GM19463 (cell line): ENCODE results near the gene RGS14.
"Not testable (repeated sequence)": the region's sequence is repeated elsewhere in the genome, so short reads cannot be mapped to it uniquely, and the experiment has no call there.

Experiments used
- ATAC-seq: cut with Tn5 transposase; IDR thresholded peaks from one replicate; pipeline ENCODE4 v1.9.1; 2021; ENCODE audit warnings: mild to moderate bottlenecking, moderate library complexity; ENCODE audit not compliant: unreplicated experiment

RGS14 gene

GRCh38 chr5:177344891-177345290 lies 12.8 kb upstream of the RGS14 start:
- ATAC-seq, result no peak

GRCh38 chr5:177346820-177347219 lies 10.9 kb upstream of the RGS14 start:
- no peak for ATAC-seq

GRCh38 chr5:177347699-177348098 lies 10.0 kb upstream of the RGS14 start:
- no peak for ATAC-seq

GRCh38 chr5:177349362-177349647 lies 8.4 kb upstream of the RGS14 start:
- ATAC-seq, result no peak

- ATAC-seq, result no peak
Measured at GRCh38 chr5:177349762-177350161, 8.0 kb upstream of the RGS14 start.

- ATAC-seq, result no peak
Measured at GRCh38 chr5:177350776-177351391, 6.8 kb upstream of the RGS14 start.

- peak; percentile 96 for ATAC-seq
Measured at GRCh38 chr5:177351392-177352329, 6.1 kb upstream of the RGS14 start, which contains the start of gene LMAN2. TSS of gene LMAN2 (minus strand) at chr5:177351668. CDS start at chr5:177351647, 21 bp downstream.

- ATAC-seq, result no peak
Measured at GRCh38 chr5:177353093-177353492, 4.6 kb upstream of the RGS14 start.

- ATAC-seq, result no peak
Measured at GRCh38 chr5:177354256-177354655, 3.5 kb upstream of the RGS14 start.

- no peak for ATAC-seq
Measured at GRCh38 chr5:177354711-177355110, 3.0 kb upstream of the RGS14 start.

- no peak for ATAC-seq
Measured at GRCh38 chr5:177355162-177355867, 2.4 kb upstream of the RGS14 start.

GRCh38 chr5:177355868-177356168 lies 1.9 kb upstream of the RGS14 start:
- ATAC-seq, result no peak

GRCh38 chr5:177356746-177357145 lies 978 bp upstream of the RGS14 start:
- ATAC-seq, result no peak

GRCh38 chr5:177357146-177357458 lies 622 bp upstream of the RGS14 start:
- ATAC-seq, result no peak

- ATAC-seq, result no peak
Measured at GRCh38 chr5:177358370-177358819, 671 bp downstream of the RGS14 start.

GRCh38 chr5:177359451-177359851 lies 1.7 kb downstream of the RGS14 start:
- ATAC-seq, result no peak

- no peak for ATAC-seq
Measured at GRCh38 chr5:177359860-177360259, 2.1 kb downstream of the RGS14 start.

GRCh38 chr5:177360740-177361139 lies 3.0 kb downstream of the RGS14 start:
- ATAC-seq, result not testable (repeated sequence)

- no peak for ATAC-seq
Measured at GRCh38 chr5:177361418-177362291, 3.9 kb downstream of the RGS14 start.

GRCh38 chr5:177362292-177362609 lies 4.5 kb downstream of the RGS14 start:
- no peak for ATAC-seq
